Mesenchymal stem cell (in vitro differentiated cells and primary cell): ENCODE data around the gene PCDHGA10.

Source experiments
- DNase-seq: peaks from one replicate; pipeline ENCODE4 v3.0.0-alpha.2; 2013
- H2AFZ ChIP-seq: one replicate; pipeline ENCODE4 v1.6.1; 2013; ENCODE audit warnings: low read depth, mild to moderate bottlenecking, control low read depth, inconsistent platforms, low read length, moderate library complexity
- H2AK5ac ChIP-seq: 2 replicates; pipeline ENCODE4 v1.6.1; 2013; ENCODE audit warnings: low read length, moderate library complexity, mild to moderate bottlenecking, inconsistent platforms; ENCODE audit not compliant: severe bottlenecking
- H2BK120ac ChIP-seq: one replicate; pipeline ENCODE4 v1.6.1; 2013; ENCODE audit warnings: low read depth, mild to moderate bottlenecking, inconsistent platforms, low read length, moderate library complexity
- H2BK12ac ChIP-seq, 2 experiments: one replicate each; pipeline ENCODE4 v1.6.1; 2013; ENCODE audit warnings: inconsistent platforms in 2 of 2, low read length in 2 of 2, mild to moderate bottlenecking in 2 of 2, moderate library complexity in 2 of 2, control low read depth in 1 of 2
- H2BK15ac ChIP-seq: one replicate; pipeline ENCODE4 v1.6.1; 2013; ENCODE audit warnings: mild to moderate bottlenecking, low read depth, inconsistent platforms; ENCODE audit not compliant: poor library complexity, severe bottlenecking
- H2BK5ac ChIP-seq: 2 replicates; pipeline ENCODE4 v1.6.1; 2013; ENCODE audit warnings: low read depth, mild to moderate bottlenecking, low read length, control low read depth, inconsistent platforms; ENCODE audit not compliant: poor library complexity, severe bottlenecking
- H3K14ac ChIP-seq, 2 experiments: one replicate each; pipeline ENCODE4 v1.6.1; 2013; ENCODE audit warnings: inconsistent platforms in 2 of 2, low read length in 2 of 2, control low read depth in 1 of 2, mild to moderate bottlenecking in 1 of 2, moderate library complexity in 1 of 2
- H3K18ac ChIP-seq, 2 experiments: one replicate each; pipeline ENCODE4 v1.6.1; 2013; ENCODE audit warnings: inconsistent platforms in 2 of 2, low read length in 2 of 2, control low read depth in 1 of 2, low read depth in 1 of 2, mild to moderate bottlenecking in 1 of 2
- H3K23ac ChIP-seq, 2 experiments: one replicate each; pipeline ENCODE4 v1.6.1; 2013; ENCODE audit warnings: inconsistent platforms in 2 of 2, low read length in 2 of 2, mild to moderate bottlenecking in 2 of 2, moderate library complexity in 2 of 2, control low read depth in 1 of 2
- H3K27ac ChIP-seq: 2 replicates; pipeline ENCODE4 v1.5.1; 2013; ENCODE audit warnings: mild to moderate bottlenecking, moderate library complexity, low read length, control low read depth, inconsistent platforms; ENCODE audit not compliant: poor library complexity, severe bottlenecking
- H3K27me3 ChIP-seq, 2 experiments: 2 replicates each; pipeline versions ENCODE4 v1.6.1 to v1.7.0; 2013; ENCODE audit warnings: low read length in 2 of 2, mild to moderate bottlenecking in 2 of 2, moderate library complexity in 2 of 2, control low read depth in 1 of 2, inconsistent platforms in 1 of 2; ENCODE audit not compliant: control insufficient read depth in 1 of 2, insufficient read depth in 1 of 2
- H3K36me3 ChIP-seq, 2 experiments: 2 replicates each; pipeline versions ENCODE4 v1.6.1 to v1.7.0; 2013; ENCODE audit warnings: low read length in 2 of 2, control low read depth in 1 of 2, inconsistent platforms in 1 of 2, low read depth in 1 of 2, mild to moderate bottlenecking in 1 of 2; ENCODE audit not compliant: insufficient read depth in 2 of 2, control insufficient read depth in 1 of 2
- H3K4ac ChIP-seq, 2 experiments: one replicate each; pipeline ENCODE4 v1.6.1; 2013; ENCODE audit warnings: inconsistent platforms in 2 of 2, low read length in 2 of 2, mild to moderate bottlenecking in 2 of 2, moderate library complexity in 2 of 2, control low read depth in 1 of 2, low read depth in 1 of 2
- H3K4me1 ChIP-seq: 2 replicates; pipeline ENCODE4 v1.6.1; 2013; ENCODE audit warnings: low read depth, low read length, control low read depth; ENCODE audit not compliant: control insufficient read depth, insufficient read depth
- H3K4me2 ChIP-seq: 2 replicates; pipeline ENCODE4 v1.6.1; 2013; ENCODE audit warnings: low read length, mild to moderate bottlenecking, inconsistent platforms; ENCODE audit not compliant: poor library complexity, severe bottlenecking
- H3K4me3 ChIP-seq, 2 experiments: 2 replicates each; pipeline versions ENCODE4 v1.5.1 to v1.7.0; 2013; ENCODE audit warnings: low read length in 2 of 2, mild to moderate bottlenecking in 2 of 2, control low read depth in 1 of 2, low read depth in 1 of 2; ENCODE audit not compliant: insufficient read depth in 1 of 2
- H3K79me1 ChIP-seq: replicated peaks from 2 replicates; pipeline ENCODE4 v1.6.1; 2013; ENCODE audit warnings: mild to moderate bottlenecking, control low read depth, low read length, inconsistent platforms; ENCODE audit not compliant: poor library complexity, severe bottlenecking
- H3K9ac ChIP-seq: 2 replicates; pipeline ENCODE4 v1.7.0; 2013; ENCODE audit warnings: mild to moderate bottlenecking, low read length, moderate library complexity
- H3K9me3 ChIP-seq: 2 replicates; pipeline ENCODE4 v1.7.0; 2013; ENCODE audit warnings: mild to moderate bottlenecking, low read length; ENCODE audit not compliant: control insufficient read depth
- H4K8ac ChIP-seq: one replicate; pipeline ENCODE4 v1.6.1; 2013; ENCODE audit warnings: inconsistent platforms, mild to moderate bottlenecking, low read length, moderate library complexity
- H4K91ac ChIP-seq: one replicate; pipeline ENCODE4 v1.6.1; 2013; ENCODE audit warnings: mild to moderate bottlenecking, low read length, inconsistent platforms
- WGBS: methylation state at CpG from one replicate; pipeline ENCODE4 v1.1.7; 2013; ENCODE audit warnings: mixed read lengths; 5-methylcytosine and 5-hydroxymethylcytosine counted together

The PCDHGA10 gene

DNA sequence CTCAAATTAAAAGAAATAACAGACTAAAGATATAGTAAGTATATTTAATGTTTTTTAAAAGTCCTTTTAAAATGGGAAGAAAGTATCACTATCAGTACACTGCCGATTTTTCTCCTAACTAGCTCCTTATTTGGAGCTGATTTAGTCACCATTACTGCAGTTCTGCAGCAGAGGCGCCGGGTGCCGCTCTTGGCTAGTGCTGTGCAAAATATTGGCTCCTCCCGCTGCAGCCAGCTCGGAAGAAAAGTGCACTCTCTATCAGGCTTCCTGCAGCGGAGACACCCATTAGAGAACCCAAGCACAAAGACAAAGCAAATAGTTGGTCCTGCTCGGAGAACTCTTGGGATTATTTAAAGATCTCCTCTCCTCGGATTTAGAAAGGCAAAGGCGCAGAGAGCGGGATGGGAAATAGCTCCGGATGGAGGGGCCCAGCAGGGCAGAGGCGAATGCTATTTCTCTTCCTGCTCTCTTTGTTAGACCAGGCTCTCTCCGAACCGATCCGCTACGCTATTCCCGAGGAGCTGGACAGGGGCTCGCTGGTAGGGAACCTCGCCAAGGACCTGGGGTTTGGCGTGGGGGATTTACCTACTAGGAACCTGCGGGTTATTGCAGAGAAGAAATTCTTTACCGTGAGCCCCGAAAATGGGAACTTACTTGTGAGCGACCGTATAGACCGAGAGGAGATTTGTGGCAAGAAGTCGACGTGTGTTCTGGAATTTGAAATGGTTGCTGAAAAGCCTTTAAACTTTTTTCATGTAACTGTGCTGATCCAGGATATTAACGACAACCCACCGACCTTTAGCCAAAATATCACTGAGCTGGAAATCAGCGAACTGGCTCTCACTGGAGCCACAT, 42.6 kb upstream of the PCDHGA10 start, which contains the start of gene PCDHGB3:
TSS of gene PCDHGB3 (plus strand) at position 249 of the 855 bp plus-strand sequence. CDS start at position 402, 153 bp downstream.
- peak within 1 kb of the TSS; percentile 45 for H3K9ac ChIP-seq
- no peaks in the 10 kb centered on the region for H3K79me1 ChIP-seq
- no peak within 1 kb of the TSS for H3K23ac ChIP-seq
- no peaks in the 10 kb centered on the region for H3K4me1 ChIP-seq
- no peak within 1 kb of the TSS for H2BK120ac ChIP-seq
- H4K8ac ChIP-seq: no peak within 1 kb of the TSS
- H3K4me2 ChIP-seq: no peak within 1 kb of the TSS
- peaks cover 55% of the 10 kb centered on the region for H3K9me3 ChIP-seq
- no peak within 1 kb of the TSS for H3K27ac ChIP-seq
- no peak for DNase-seq
- no peak within 1 kb of the TSS for H2BK5ac ChIP-seq
- no peak within 1 kb of the TSS for H3K14ac ChIP-seq
- peaks cover 0 to 8% of the 10 kb centered on the region in 2 experiments for H3K36me3 ChIP-seq
- no peak within 1 kb of the TSS for H4K91ac ChIP-seq
- no peak within 1 kb of the TSS for H3K4ac ChIP-seq
- H2AK5ac ChIP-seq: no peak within 1 kb of the TSS
- peaks cover 0 to 13% of the 10 kb centered on the region in 2 experiments for H3K27me3 ChIP-seq
- no peak within 1 kb of the TSS for H3K18ac ChIP-seq
- peak within 1 kb of the TSS in 1 of 2 experiments; percentile 71 for H3K4me3 ChIP-seq
- H2AFZ ChIP-seq: no peak within 1 kb of the TSS
- 91% methylated on average over 32 of the region's 32 CpGs for WGBS
- no peak within 1 kb of the TSS for H2BK15ac ChIP-seq
- no peak within 1 kb of the TSS for H2BK12ac ChIP-seq

DNA sequence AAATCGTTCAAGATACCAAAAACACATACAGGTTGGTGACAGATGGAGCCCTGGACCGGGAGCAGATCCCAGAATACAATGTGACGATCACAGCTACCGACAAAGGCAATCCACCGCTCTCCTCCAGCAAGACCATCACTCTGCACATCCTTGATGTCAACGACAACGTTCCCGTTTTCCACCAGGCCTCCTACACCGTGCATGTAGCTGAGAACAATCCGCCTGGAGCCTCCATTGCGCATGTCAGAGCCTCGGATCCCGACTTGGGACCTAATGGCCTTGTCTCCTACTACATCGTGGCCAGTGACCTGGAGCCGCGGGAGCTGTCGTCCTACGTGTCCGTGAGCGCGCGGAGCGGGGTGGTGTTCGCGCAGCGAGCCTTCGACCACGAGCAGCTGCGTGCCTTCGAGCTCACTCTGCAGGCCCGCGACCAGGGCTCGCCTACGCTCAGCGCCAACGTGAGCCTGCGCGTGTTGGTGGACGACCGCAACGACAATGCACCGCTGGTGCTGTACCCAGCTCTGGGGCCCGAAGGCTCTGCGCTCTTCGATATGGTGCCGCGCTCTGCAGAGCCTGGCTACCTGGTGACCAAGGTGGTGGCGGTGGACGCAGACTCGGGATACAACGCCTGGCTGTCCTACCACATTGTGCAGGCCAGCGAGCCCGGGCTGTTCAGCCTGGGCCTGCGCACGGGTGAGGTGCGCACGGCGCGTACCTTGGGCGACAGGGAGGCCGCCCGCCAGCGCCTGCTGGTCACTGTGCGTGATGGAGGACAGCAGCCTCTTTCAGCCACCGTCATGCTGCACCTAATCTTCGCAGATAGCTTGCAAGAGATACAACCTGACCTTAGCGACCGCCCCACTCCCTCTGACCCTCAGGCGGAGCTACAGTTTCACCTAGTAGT, 41.0 kb upstream of the PCDHGA10 start:
- Histone ChIP-seq H3K14ac (no peak overlapping the region), H3K36me3 (peaks cover 0 to 8% of the 10 kb centered on the region in 2 experiments), H2AK5ac (no peak overlapping the region), H2BK12ac (no peak overlapping the region), H2BK15ac (no peak overlapping the region), H3K9me3 (peaks cover 48% of the 10 kb centered on the region), H2AFZ (no peak overlapping the region), H4K91ac (no peak overlapping the region), H3K4ac (no peak overlapping the region), H3K4me2 (no peak overlapping the region), H3K4me1 (no peaks in the 10 kb centered on the region), H4K8ac (no peak overlapping the region), H3K27me3 (peaks cover 0 to 13% of the 10 kb centered on the region in 2 experiments), H3K79me1 (no peaks in the 10 kb centered on the region), H3K9ac (no peak overlapping the region), H2BK5ac (no peak overlapping the region), H3K18ac (no peak overlapping the region), H3K23ac (no peak overlapping the region), H2BK120ac (no peak overlapping the region), H3K4me3 (peak overlapping the region; percentile 30 to 31), H3K27ac (no peak overlapping the region)
- WGBS: 94% methylated on average over 69 of the region's 69 CpGs
- DNase-seq: no peak

GRCh38 chr5:141373673-141374317, 39.0 kb upstream of the PCDHGA10 start, which contains the start of gene PCDHGA6:
PCDHGA6 (plus strand) TSS chr5:141373891; CDS start chr5:141374084, 193 bp downstream.
- H3K27ac ChIP-seq: no peak within 1 kb of the TSS

More at GRCh38 chr5:141373673-141374317, 39.0 kb upstream of the PCDHGA10 start, which contains the start of gene PCDHGA6:
- Histone ChIP-seq H3K4me3 (peak within 1 kb of the TSS in 1 of 2 experiments; percentile 75), H3K36me3 (peaks cover 0 to 8% of the 10 kb centered on the region in 2 experiments), H2BK5ac (no peak within 1 kb of the TSS), H3K79me1 (no peaks in the 10 kb centered on the region), H3K18ac (no peak within 1 kb of the TSS), H2AFZ (no peak within 1 kb of the TSS), H3K23ac (no peak within 1 kb of the TSS), H3K4me2 (no peak within 1 kb of the TSS), H2BK120ac (no peak within 1 kb of the TSS), H2BK15ac (no peak within 1 kb of the TSS), H2BK12ac (no peak within 1 kb of the TSS), H2AK5ac (no peak within 1 kb of the TSS), H3K27me3 (peaks cover 0 to 13% of the 10 kb centered on the region in 2 experiments), H4K8ac (no peak within 1 kb of the TSS), H3K14ac (no peak within 1 kb of the TSS), H3K4ac (no peak within 1 kb of the TSS), H3K9me3 (peaks cover 57% of the 10 kb centered on the region), H3K4me1 (no peaks in the 10 kb centered on the region), H4K91ac (no peak within 1 kb of the TSS), H3K9ac (peak within 1 kb of the TSS; percentile 51)
- WGBS: 89% methylated on average over 27 of the region's 27 CpGs
- DNase-seq: no peak
